Endothelial cell of umbilical vein (primary cell): Measurements from ENCODE around the gene ZNF808. TPM values are rescaled to one million over a fixed set of nuclear protein-coding genes. Genes with fewer than 3 reads are reported as not detected.

ENCODE experiments used
- BruUV-seq: library from RNA; stranded (reverse); fragments of 400-500 nt; replicated peaks from 2 replicates; lab custom pipeline; 2021; lab: Mats Ljungman, UMichigan
- CTCF ChIA-PET: fragments of 300-600, 350-600 bp; sonication (Branson Sonifier 250); formaldehyde crosslinking; loops from one replicate; lab custom pipeline; 2021; ENCODE audit warnings: antibody characterized with exemption, inconsistent platforms; lab: Charles Lee
- POLR2A ChIA-PET: fragments of 300-600, 350-600 bp; sonication (Branson Sonifier 250); formaldehyde crosslinking; loops from one replicate; lab custom pipeline; 2021; ENCODE audit warnings: antibody characterized with exemption, inconsistent platforms; lab: Charles Lee
- DNase-seq: peaks from one replicate; pipeline ENCODE4 v3.0.0-alpha.2; 2011; ENCODE audit warnings: low read depth, low spot score
- FAIRE-seq: peaks from 2 replicates; lab custom pipeline; 2011; peaks lifted over from hg19 to GRCh38; lab: Jason Lieb, UNC
- H2AFZ ChIP-seq: 2 replicates; pipeline ENCODE4 v1.6.0; 2012; ENCODE audit warnings: low read depth, low read length, control low read depth, inconsistent platforms
- H3K27ac ChIP-seq: 2 replicates; pipeline ENCODE4 v1.5.1; 2011; ENCODE audit warnings: low read depth, mild to moderate bottlenecking, control low read depth, low read length, moderate library complexity; ENCODE audit not compliant: insufficient read depth
- H3K27me3 ChIP-seq, 2 experiments: 2 replicates each; pipeline versions ENCODE4 v1.6.0 to v1.6.1; 2011; ENCODE audit warnings: low read length in 2 of 2, mixed read lengths in 1 of 2; ENCODE audit not compliant: control insufficient read depth in 2 of 2, insufficient read depth in 2 of 2
- H3K36me3 ChIP-seq, 2 experiments: 2 replicates in 1 of 2; 3 replicates in 1 of 2; pipeline ENCODE4 v1.5.1; 2011; ENCODE audit warnings: low read length in 2 of 2, mild to moderate bottlenecking in 1 of 2, moderate library complexity in 1 of 2; ENCODE audit not compliant: control insufficient read depth in 2 of 2, insufficient read depth in 2 of 2; ENCODE audit errors: extremely low read depth in 1 of 2
- H3K4me1 ChIP-seq: 3 replicates; pipeline ENCODE4 v1.5.1; 2011; ENCODE audit warnings: mild to moderate bottlenecking, low read length; ENCODE audit not compliant: control insufficient read depth, insufficient read depth; ENCODE audit errors: extremely low read depth
- H3K4me2 ChIP-seq: 2 replicates; pipeline ENCODE4 v1.6.1; 2011; ENCODE audit warnings: low read length, control low read depth, mixed read lengths; ENCODE audit not compliant: insufficient read depth
- H3K4me3 ChIP-seq, 3 experiments: fragments of 200-600 bp in 1 of 3; sonication (generic), shearing (Covaris generic) in 1 of 3; replicated peaks in 1 of 3; 2 replicates each; pipeline ENCODE4 v1.5.1; 2011 to 2016; ENCODE audit warnings: control low read depth in 3 of 3, low read length in 3 of 3, mild to moderate bottlenecking in 2 of 3, inconsistent platforms in 1 of 3, low read depth in 1 of 3, moderate library complexity in 1 of 3; ENCODE audit not compliant: insufficient read depth in 1 of 3
- H3K79me2 ChIP-seq: 2 replicates; pipeline ENCODE4 v1.6.0; 2012; ENCODE audit warnings: low read length, inconsistent platforms; ENCODE audit not compliant: control insufficient read depth, insufficient read depth
- H3K9ac ChIP-seq: replicated peaks from 2 replicates; pipeline ENCODE3; 2011; ENCODE audit warnings: low read length, control low read depth; ENCODE audit not compliant: insufficient read depth; ENCODE audit errors: extremely low read depth
- H3K9me1 ChIP-seq: replicated peaks from 3 replicates; pipeline ENCODE4 v1.6.0; 2011; ENCODE audit warnings: mild to moderate bottlenecking, low read length; ENCODE audit not compliant: control insufficient read depth, insufficient read depth; ENCODE audit errors: extremely low read depth
- H3K9me3 ChIP-seq: replicated peaks from 2 replicates; pipeline ENCODE4 v1.5.1; 2012; ENCODE audit warnings: low read length, inconsistent platforms; ENCODE audit not compliant: control insufficient read depth, insufficient read depth
- H4K20me1 ChIP-seq: replicated peaks from 2 replicates; pipeline ENCODE3; 2011; ENCODE audit warnings: mild to moderate bottlenecking, low read length; ENCODE audit not compliant: control insufficient read depth, insufficient read depth; ENCODE audit errors: extremely low read depth
- CTCF ChIP-seq, 2 donors: IDR thresholded peaks; 1 replicate in 1 of 2; 2 replicates in 1 of 2; pipeline ENCODE4 v1.5.1; 2011; ENCODE audit warnings: low read length in 2 of 2, mild to moderate bottlenecking in 2 of 2, moderate library complexity in 2 of 2, control low read depth in 1 of 2, inconsistent platforms in 1 of 2, low read depth in 1 of 2; ENCODE audit not compliant: insufficient read depth in 1 of 2; ENCODE audit errors: extremely low read depth in 1 of 2
- EZH2 ChIP-seq: IDR thresholded peaks from 2 replicates; pipeline ENCODE4 v1.6.1; 2012; ENCODE audit warnings: borderline replicate concordance, low read depth, mild to moderate bottlenecking, moderate library complexity, low read length, inconsistent platforms; ENCODE audit not compliant: severe bottlenecking
- FOS ChIP-seq: IDR thresholded peaks from 2 replicates; pipeline ENCODE4 v1.6.1; 2011; ENCODE audit warnings: mild to moderate bottlenecking, low read length, moderate library complexity, borderline replicate concordance; ENCODE audit not compliant: insufficient read depth
- GATA2 ChIP-seq: IDR thresholded peaks from 2 replicates; pipeline ENCODE4 v1.7.0; 2011; ENCODE audit warnings: low read depth, mild to moderate bottlenecking, moderate library complexity, mixed read lengths, low read length; ENCODE audit not compliant: insufficient read length, insufficient read depth
- JUN ChIP-seq: IDR thresholded peaks from 2 replicates; pipeline ENCODE4 v1.6.1; 2011; ENCODE audit warnings: borderline replicate concordance, low read depth; ENCODE audit not compliant: insufficient read length, insufficient read depth
- MAX ChIP-seq: IDR thresholded peaks from 2 replicates; pipeline ENCODE4 v1.6.1; 2011; ENCODE audit not compliant: insufficient read depth, insufficient read length
- MYC ChIP-seq: IDR thresholded peaks from one replicate; pipeline ENCODE4 v1.6.1; 2011; ENCODE audit warnings: mild to moderate bottlenecking, low read depth, low read length
- POLR2A ChIP-seq: IDR thresholded peaks from 2 replicates; pipeline ENCODE4 v1.6.1; 2012; ENCODE audit warnings: low read depth, mild to moderate bottlenecking, control low read depth, low read length
- POLR2AphosphoS5 ChIP-seq: IDR thresholded peaks from 2 replicates; pipeline ENCODE4 v1.6.1; 2012; ENCODE audit warnings: low read depth, mild to moderate bottlenecking, control low read depth, low read length, moderate library complexity; ENCODE audit not compliant: insufficient read depth
- dilution Hi-C: fragments of 300-500 bp; cut with MboI; formaldehyde crosslinking; loops from one replicate; pipeline ENCODE4 v1.15.0; 2019; ENCODE audit warnings: low sequenced_read_pairs; ENCODE audit not compliant: extremely low pct_ligation_motif_present
- intact Hi-C: fragments of 100-400 bp; cut with micrococcal nuclease; formaldehyde crosslinking; loops from one replicate; pipeline ENCODE4 v1.10.0; 2022
- polyA plus RNA-seq, 4 experiments: library from polyadenylated mRNA; depleted of rRNA in 3 of 4; stranded (reverse) in 3 of 4; unstranded in 1 of 4; fragments of >200 nt; gene quantifications; 2 replicates each; pipeline versions ENCODE4 v1.2.1 to v1.2.3, GENCODE V29; 2011 to 2012; ENCODE audit warnings: missing spikeins in 1 of 4
- total RNA-seq: library from RNA; stranded (reverse); gene quantifications from 2 replicates; pipeline ENCODE4 v1.2.3, GENCODE V29; 2021

ZNF808 gene
- total and polyA plus RNA-seq, 2 donors (not counting 3 experiments of a cell fraction or from before 2014, with no cell fraction given) = 1.9 to 15.2 TPM

GRCh38 chr19:52584736-52585440 lies 57.4 kb downstream of the ZNF808 start:
- no peak for FAIRE-seq

GRCh38 chr19:52585604-52586003 lies 58.1 kb downstream of the ZNF808 start:
- intact Hi-C loops = no loop called here
- H3K27ac ChIP-seq = no peak overlapping the region
- no peak overlapping the region for H2AFZ ChIP-seq
- FAIRE-seq = no peak
- H3K4me2 ChIP-seq = no peak overlapping the region
- no peaks in the 10 kb centered on the region for H3K79me2 ChIP-seq
- no TSS peak for BruUV-seq
- H3K9ac ChIP-seq = no peak overlapping the region
- H3K36me3 ChIP-seq = peaks cover 10 to 13% of the 10 kb centered on the region in 2 experiments
- CTCF ChIA-PET = no interaction called here
- H3K9me1 ChIP-seq = no peaks in the 10 kb centered on the region
- TF ChIP-seq POLR2AphosphoS5 (no peak), MAX (no peak), EZH2 (no peak), POLR2A (no peak), FOS (no peak), JUN (no peak), CTCF (IDR thresholded peaks at IDR 0.05; ENCODE audit: extremely low read depth in 1 of 2, insufficient read depth in 1 of 2, low read depth in 1 of 2, low read length in 2 of 2) (no peak), MYC (no peak), GATA2 (no peak)
- no peak overlapping the region for H3K4me3 ChIP-seq
- no peaks in the 10 kb centered on the region for H3K9me3 ChIP-seq
- no peak for DNase-seq
- H3K27me3 ChIP-seq = no peaks in the 10 kb centered on the region
- H4K20me1 ChIP-seq = no peaks in the 10 kb centered on the region
- POLR2A ChIA-PET = no interaction called here
- dilution Hi-C loops = no loop called here
- H3K4me1 ChIP-seq = no peaks in the 10 kb centered on the region

More at GRCh38 chr19:52584736-52585440, 57.4 kb downstream of the ZNF808 start:
- ChIA-PET CTCF (no interaction called here), POLR2A (no interaction called here)
- BruUV-seq = no TSS peak
- H3K36me3 ChIP-seq = peaks cover 10 to 13% of the 10 kb centered on the region in 2 experiments
- H3K27ac ChIP-seq = no peak overlapping the region
- DNase-seq = no peak
- dilution Hi-C loops = no loop called here
- no peaks in the 10 kb centered on the region for H3K79me2 ChIP-seq
- H3K4me2 ChIP-seq = no peak overlapping the region
- no peak overlapping the region for H3K9ac ChIP-seq
- H3K4me3 ChIP-seq = no peak overlapping the region
- no peak overlapping the region for H2AFZ ChIP-seq
- H3K4me1 ChIP-seq = no peaks in the 10 kb centered on the region
- no peaks in the 10 kb centered on the region for H3K9me3 ChIP-seq
- H4K20me1 ChIP-seq = no peaks in the 10 kb centered on the region
- TF ChIP-seq MAX = no peak
- no peak for TF ChIP-seq JUN
- TF ChIP-seq POLR2AphosphoS5 = no peak
- TF ChIP-seq FOS = no peak
- no peak for TF ChIP-seq POLR2A
- TF ChIP-seq MYC = no peak
- no peaks in the 10 kb centered on the region for H3K9me1 ChIP-seq
- H3K27me3 ChIP-seq = no peaks in the 10 kb centered on the region
- intact Hi-C loops = no loop called here
